Pancreas (tissue), 10 donors: ENCODE measurements around the gene MON2. TPM values are rescaled to one million over a fixed set of nuclear protein-coding genes. Genes with fewer than 3 reads are reported as not detected.

Source experiments
- ATAC-seq, 4 donors: fragments of 200-7000 bp; cut with Tn5 transposase; one replicate each; pipeline versions ENCODE4 v1.8.0 to v1.9.1; 2020; ENCODE audit warnings: mild to moderate bottlenecking in 4 of 4, moderate library complexity in 4 of 4
- DNase-seq, 6 donors: peaks; one replicate each; pipeline ENCODE4 v3.0.0-alpha.2; 2020
- FAIRE-seq: peaks from 2 replicates; lab custom pipeline; 2012; peaks lifted over from hg19 to GRCh38; lab: Jason Lieb, UNC
- H3K27ac ChIP-seq, 4 donors: fragments of 200-600 bp; sonication (generic); 1 replicate in 3 of 4; 2 replicates in 1 of 4; pipeline versions ENCODE4 v1.5.0 to v1.8.0; 2020
- H3K27me3 ChIP-seq, 4 donors: fragments of 200-600 bp; one replicate each; pipeline ENCODE4 v1.8.0; 2021
- H3K36me3 ChIP-seq, 3 donors: fragments of 200-600 bp; sonication (generic) in 1 of 3; one replicate each; pipeline versions ENCODE4 v1.5.0 to v1.8.0; 2020 to 2021
- H3K4me1 ChIP-seq, 3 donors: fragments of 200-600 bp; one replicate each; pipeline ENCODE4 v1.8.0; 2021
- H3K4me3 ChIP-seq, 4 donors: fragments of 200-600 bp; sonication (generic) in 2 of 4; one replicate each; pipeline versions ENCODE4 v1.5.0 to v1.8.0; 2020 to 2021
- H3K9me3 ChIP-seq, 4 donors: fragments of 200-600 bp; one replicate each; pipeline ENCODE4 v1.8.0; 2021
- CTCF ChIP-seq, 4 donors: fragments of 200-600 bp; sonication (generic) in 3 of 4; IDR thresholded peaks; one replicate each; pipeline versions ENCODE4 v1.5.0 to v1.8.0; 2021; ENCODE audit warnings: antibody characterized with exemption in 4 of 4
- WGBS, 2 donors: extraction: QIAGEN DNeasy Blood & Tissue Kit; methylation state at CpG; one replicate each; pipeline ENCODE4 v1.1.7; 2013; 5-methylcytosine and 5-hydroxymethylcytosine counted together
- intact Hi-C, 3 donors: fragments of 100-400 bp; cut with DNase I; formaldehyde crosslinking; loops; one replicate each; pipeline versions ENCODE4 v1.11.1 to v1.14.2; 2022
- polyA plus RNA-seq, 2 donors: library from polyadenylated mRNA; stranded (reverse); fragments of 200-250 nt; gene quantifications; one replicate each; pipeline ENCODE4 v1.2.3, GENCODE V29; 2013
- total RNA-seq, 6 donors: library from RNA; stranded (reverse); fragmentation: NEBNext Ultra II Directional in 4 of 6; extraction: Animal tissue kit (Norgen Biotek cat#: 25700) in 4 of 6; gene quantifications; one replicate each; pipeline versions ENCODE4 v1.2.1 to v1.2.4, GENCODE V29; 2021 to 2023
- donor health status: healthy with polysubstance abuse.
- donor health status: DM: no; HTN: no; CAD: no; lungs with moderate emphysema.
- donor health status: DM: no; HTN: no; CAD: no.
- donor health status: control.
- donor health status: control.
- donor health status: Bipolar disorder and iron deficiency.
- donor health status: DM: yes; HTN: yes; CAD: no.
- donor health status: DM: no; HTN: no; CAD: no.
- donor health status: DM: no; HTN: no; CAD: no.
- donor health status: DM: yes; HTN: yes; CAD: no.

MON2 gene
- total and polyA plus RNA-seq, 8 donors = 14.6 to 46.8 (median 30.7) TPM

- Histone ChIP-seq H3K4me1 (peaks cover 0 to 3% (median 0%) of the 10 kb centered on the region in 3 donors), H3K36me3 (no peaks in the 10 kb centered on the region), H3K27ac (no peak overlapping the region), H3K27me3 (no peaks in the 10 kb centered on the region), H3K9me3 (no peaks in the 10 kb centered on the region), H3K4me3 (peak overlapping the region; percentile 22 to 55 (median 30))
- ATAC-seq (peak; percentile 81 to 92 (median 90)), FAIRE-seq (no peak), DNase-seq (peak; percentile 36 to 77 (median 56))
- TF ChIP-seq CTCF (IDR thresholded peaks at IDR 0.05) = peak; percentile 11 to 30 (median 24)
- intact Hi-C loops = loop anchor here in 1 of 3 donors (5.0 kb wide), 1 partner anchor 357 kb away; no protein-coding TSS in a partner anchor
- 2% methylated on average over 29 of the region's 29 CpGs for WGBS, 2 donors
Measured at GRCh38 chr12:62435303-62436163, 31.1 kb upstream of the MON2 start.

- Histone ChIP-seq H3K27ac (no peak overlapping the region), H3K4me1 (peaks cover 0 to 3% (median 0%) of the 10 kb centered on the region in 3 donors), H3K27me3 (no peaks in the 10 kb centered on the region), H3K36me3 (no peaks in the 10 kb centered on the region), H3K4me3 (no peak overlapping the region), H3K9me3 (no peaks in the 10 kb centered on the region)
- ATAC-seq = no peak
- intact Hi-C loops = loop anchor here in 1 of 3 donors (5.0 kb wide), 1 partner anchor 356 kb away; no protein-coding TSS in a partner anchor
- TF ChIP-seq CTCF (IDR thresholded peaks at IDR 0.05) = no peak
- no peak for FAIRE-seq
- DNase-seq = peak in 2 of 6 donors; percentile 18 to 58
- WGBS, 2 donors = 72 to 73% methylated on average over 12 of the region's 12 CpGs
Measured at GRCh38 chr12:62436164-62436503, 30.5 kb upstream of the MON2 start.

- intact Hi-C loops = loop anchor here in 1 of 3 donors (5.0 kb wide), 1 partner anchor 354 kb away; no protein-coding TSS in a partner anchor
- H3K9me3 ChIP-seq = no peaks in the 10 kb centered on the region
- no peak overlapping the region for H3K27ac ChIP-seq
- 8% methylated on average over 6 of the region's 6 CpGs for WGBS, 2 donors
- H3K4me1 ChIP-seq = peaks cover 0 to 3% (median 0%) of the 10 kb centered on the region in 3 donors
- H3K36me3 ChIP-seq = no peaks in the 10 kb centered on the region
- ATAC-seq (peak in 3 of 4 donors; percentile 63 to 68 (median 64)), FAIRE-seq (peak; percentile 67), DNase-seq (peak in 4 of 6 donors; percentile 29 to 52 (median 38))
- H3K4me3 ChIP-seq = no peak overlapping the region
- TF ChIP-seq CTCF (IDR thresholded peaks at IDR 0.05) = peak; percentile 31 to 58 (median 40)
- no peaks in the 10 kb centered on the region for H3K27me3 ChIP-seq
Measured at GRCh38 chr12:62438098-62438692, 28.4 kb upstream of the MON2 start.

- Histone ChIP-seq H3K4me3 (no peak overlapping the region), H3K36me3 (no peaks in the 10 kb centered on the region), H3K4me1 (no peaks in the 10 kb centered on the region), H3K27ac (no peak overlapping the region), H3K9me3 (no peaks in the 10 kb centered on the region), H3K27me3 (no peaks in the 10 kb centered on the region)
- FAIRE-seq (no peak), ATAC-seq (no peak), DNase-seq (no peak)
- TF ChIP-seq CTCF (IDR thresholded peaks at IDR 0.05) = no peak
- 50 to 67% methylated on average over 2 of the region's 2 CpGs for WGBS, 2 donors
- intact Hi-C loops = loop anchor here in 1 of 3 donors (10.0 kb wide), 1 partner anchor 348 kb away; no protein-coding TSS in a partner anchor
Measured at GRCh38 chr12:62446754-62447452, 19.7 kb upstream of the MON2 start.
